Epidermal melanocyte (primary cell): ENCODE measurements around the gene TNRC6C.
"Not testable (repeated sequence)": the region's sequence is repeated elsewhere in the genome, so short reads cannot be mapped to it uniquely, and the experiment has no call there.

Experiments used
- DNase-seq: peaks from one replicate; pipeline ENCODE4 v3.0.0; 2011; ENCODE audit warnings: low spot score; ENCODE audit not compliant: insufficient read length

The TNRC6C gene

DNA sequence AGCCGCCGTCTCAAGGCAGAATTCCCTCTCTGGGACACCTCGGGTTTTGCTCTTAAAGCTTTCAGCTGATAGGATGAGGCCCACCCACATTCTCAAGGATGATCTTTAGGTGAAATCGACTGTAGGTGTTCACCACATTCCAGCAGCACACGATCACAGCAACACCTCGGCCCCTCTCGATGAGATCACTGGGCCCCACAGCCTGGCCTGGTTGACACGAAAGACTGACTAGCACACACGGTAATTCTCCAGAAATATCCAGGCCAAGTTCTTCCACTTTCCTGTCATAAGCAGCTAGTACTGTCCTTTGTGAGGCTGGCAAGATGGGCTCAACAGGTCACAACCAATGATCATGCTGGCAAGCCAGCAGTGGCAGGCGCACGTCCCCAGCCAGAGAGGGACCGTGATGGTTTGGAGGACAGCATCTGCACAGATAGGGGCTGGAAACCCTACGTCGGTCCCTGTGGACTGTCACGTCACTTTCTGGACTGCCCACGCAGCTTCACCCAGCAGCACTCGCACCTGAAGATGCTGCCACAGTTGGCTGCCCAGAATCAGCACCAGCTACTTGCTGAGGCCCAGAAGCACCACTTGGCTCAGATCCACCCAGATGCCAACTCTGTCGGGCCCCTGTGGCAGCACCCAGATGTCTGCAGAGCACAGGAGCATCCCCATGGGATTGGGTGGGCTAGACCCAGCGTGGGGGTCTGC is 152.7 kb downstream of the TNRC6C start:
- DNase-seq, result no peak

DNA sequence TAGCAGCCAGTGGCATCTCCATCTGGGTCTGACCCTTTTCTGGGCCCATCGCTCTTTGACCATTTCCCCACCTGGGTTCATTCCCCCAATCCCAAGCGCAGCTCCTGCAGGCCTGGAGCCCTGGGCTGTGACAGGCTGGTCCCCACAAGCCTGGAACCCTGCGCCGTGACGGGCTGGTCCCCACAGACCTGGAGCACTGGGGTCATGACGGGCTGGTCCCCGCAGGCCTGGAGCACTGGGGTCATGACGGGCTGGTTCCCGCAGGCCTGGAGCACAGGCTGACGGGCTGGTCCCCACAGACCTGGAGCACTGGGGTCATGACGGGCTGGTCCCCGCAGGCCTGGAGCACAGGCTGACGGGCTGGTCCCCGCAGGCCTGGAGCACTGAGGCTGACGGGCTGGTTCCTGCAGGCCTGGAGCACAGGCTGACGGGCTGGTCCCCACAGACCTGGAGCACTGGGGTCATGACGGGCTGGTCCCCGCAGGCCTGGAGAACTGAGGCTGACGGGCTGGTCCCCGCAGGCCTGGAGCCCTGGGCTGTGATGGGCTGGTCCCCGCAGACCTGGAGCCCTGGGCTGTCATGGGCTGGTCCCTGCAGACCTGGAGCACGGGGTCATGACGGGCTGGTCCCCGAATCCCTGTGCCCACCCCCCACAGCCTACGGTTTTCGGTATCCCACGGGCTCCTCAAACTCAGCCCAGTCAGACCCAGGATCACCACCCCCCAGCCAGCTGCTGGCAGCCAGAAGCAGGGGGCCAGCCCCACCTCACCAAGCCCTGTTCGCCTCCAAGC is 153.4 kb downstream of the TNRC6C start:
- no peak for DNase-seq

DNA sequence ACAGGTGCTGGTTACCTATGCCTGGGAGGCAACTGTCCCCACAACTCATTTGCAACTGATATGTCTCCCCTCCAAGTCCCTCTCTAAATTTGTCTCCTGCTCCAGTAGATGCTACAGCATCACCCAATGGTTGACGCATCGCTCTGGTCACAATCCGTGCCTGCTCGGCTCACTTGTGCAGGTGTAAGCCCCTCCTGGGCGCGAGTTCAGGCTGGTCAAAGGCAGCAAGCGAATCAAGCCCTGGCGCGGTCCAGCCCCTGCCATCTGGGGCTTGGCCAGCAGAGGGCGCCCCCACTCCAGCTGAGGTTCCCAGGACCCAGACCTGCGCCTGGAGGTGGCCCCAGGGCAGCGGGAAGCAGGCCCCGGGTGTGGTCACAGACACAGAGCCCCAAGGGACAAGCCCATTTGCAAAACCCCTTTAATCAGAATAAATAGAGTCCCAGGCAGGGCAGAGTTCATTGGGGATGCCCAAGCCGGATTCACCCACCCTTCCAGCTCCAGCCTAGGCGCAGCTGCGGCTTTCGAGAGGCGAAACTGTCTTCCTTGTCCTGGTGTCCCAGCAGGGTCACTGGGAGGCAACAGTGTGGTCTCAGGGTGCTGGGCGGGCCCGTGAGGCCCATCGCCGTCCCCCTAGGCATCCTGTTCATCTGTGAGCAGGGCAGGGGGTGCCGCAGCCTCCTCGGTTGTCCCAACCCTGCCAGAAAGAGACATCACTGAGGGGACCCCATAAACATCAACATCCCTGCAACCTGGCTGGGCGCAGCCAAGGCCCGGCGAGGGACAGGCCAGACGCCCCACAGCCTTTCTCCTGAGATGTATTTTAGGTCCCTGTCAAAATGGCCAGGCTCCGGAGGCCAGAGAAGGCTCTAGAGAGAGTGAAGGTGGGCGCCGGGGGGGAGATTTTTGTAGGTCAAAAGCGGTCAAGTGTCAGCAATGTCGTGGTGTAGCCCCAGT is 154.3 kb downstream of the TNRC6C start:
- DNase-seq, result peak; percentile 91

DNA sequence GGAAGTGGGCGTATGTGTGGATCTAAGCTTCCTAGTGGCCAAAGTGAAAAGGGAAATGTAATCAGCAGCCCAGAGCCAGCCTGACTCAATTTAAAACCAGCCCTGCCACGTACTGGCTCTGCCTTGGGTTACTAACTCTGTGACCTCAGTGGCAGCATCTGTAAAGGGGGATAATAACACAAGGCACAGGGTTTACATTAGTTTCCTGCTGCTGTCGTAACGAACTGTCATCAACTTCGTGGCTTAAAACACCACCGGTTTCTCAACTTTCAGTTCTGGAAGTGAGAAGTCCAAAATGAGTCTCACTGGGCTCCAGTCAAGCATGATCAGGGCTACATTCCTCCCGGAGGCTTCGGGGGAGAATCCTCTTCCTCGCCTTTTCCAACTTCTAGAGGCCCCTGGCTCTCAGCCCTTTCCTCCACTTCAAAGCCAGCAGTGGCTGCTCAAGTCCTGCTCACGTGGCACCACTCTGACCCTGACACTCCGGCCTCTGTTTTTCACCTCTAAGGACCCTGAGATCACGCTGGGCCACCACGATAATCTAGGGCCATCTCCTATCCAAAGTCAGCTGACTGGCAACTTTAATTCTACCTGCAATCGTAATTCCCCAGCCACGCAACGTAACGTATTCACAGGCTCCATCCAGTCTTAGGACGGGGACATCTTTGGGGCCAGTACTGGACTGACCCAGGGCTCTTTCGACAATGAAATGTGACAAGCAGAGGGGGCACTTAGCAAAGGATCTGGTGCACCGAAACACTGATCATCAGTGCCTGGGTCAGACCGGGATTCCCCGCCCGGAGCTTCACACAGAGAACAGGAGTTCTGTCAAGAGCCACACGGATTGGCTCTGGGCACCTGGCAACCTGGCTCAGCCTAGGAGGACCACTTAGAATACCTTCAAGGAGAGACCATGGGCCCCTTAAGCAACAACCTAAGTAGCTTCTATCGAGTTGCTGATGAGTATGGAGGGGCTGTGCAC is 155.6 kb downstream of the TNRC6C start:
- DNase-seq, result no peak

DNA sequence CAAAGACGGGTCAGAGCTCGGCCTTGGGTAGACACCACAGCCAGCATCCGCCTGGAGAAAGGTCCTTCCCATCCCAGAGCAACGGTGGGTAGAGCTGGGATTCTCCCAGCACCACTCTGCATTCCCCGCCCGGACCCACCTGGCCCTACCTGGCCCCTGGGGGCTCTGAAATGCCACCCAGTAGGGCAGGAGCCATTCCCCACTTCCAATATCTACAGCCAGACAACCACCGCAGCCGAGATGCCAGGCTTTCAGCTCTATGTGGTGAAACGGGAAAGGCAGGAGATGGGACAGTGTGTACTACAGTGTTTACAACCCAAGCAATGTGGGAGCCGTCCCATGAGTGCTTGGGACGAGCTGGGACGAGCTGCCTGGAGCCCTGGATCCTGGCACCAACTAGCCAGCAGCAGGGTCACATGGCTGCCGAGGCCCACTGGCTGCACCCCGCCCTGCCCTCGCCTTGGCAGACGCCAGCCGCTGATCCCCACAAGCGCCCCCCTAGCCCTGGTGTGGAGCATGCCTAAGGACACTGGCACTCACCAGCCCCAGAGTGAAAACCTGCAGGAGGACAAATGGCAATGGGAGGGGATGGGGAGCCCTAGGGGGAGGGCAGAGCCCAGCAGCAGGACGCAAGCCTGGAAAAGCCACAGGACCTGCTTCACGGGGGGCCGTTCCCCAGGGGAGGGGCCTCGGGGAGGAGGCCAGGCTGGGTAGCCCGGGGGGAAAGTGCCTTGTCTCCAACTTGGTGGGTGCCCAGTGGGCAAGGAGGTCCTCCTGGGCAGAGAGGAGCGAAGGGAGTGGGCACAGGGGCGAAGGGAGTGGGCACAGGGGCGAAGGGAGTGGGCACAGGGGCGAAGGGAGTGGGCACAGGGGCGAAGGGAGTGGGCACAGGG is 156.6 kb downstream of the TNRC6C start:
- no peak for DNase-seq

DNA sequence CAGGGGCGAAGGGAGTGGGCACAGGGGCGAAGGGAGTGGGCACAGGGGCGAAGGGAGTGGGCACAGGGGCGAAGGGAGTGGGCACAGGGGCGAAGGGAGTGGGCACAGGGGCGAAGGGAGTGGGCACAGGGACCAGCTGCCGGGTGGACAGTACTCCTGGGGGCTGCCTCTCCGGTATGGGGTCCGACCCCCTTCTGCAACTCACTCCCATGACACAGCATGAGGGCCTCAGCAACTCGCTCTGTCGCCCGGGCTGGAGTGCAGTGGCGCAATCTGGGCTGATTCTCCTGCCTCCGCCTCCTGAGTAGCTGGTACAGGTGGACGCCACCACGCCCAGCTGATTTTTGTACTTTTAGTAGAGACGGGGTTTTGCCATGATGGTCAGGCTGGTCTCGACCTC is 157.3 kb downstream of the TNRC6C start:
- not testable (repeated sequence) for DNase-seq

DNA sequence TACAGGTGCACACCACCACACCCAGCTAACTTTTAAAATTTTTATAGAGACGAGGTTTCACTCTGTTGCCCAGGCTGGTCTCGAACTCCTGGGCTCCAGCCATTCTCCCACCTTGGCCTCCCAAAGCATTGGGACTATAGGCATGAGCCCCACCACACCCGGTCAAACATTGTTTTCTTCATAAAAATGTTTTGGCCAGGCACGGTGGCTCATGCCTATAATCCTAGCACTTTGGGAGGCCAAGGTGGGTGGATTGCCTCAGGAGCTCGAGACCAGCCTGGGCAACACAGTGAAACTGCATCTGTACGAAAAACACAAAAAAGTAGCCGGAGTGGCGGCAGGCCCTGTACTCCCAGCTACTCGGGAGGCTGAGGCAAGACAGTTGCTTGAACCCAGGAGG is 157.9 kb downstream of the TNRC6C start:
- DNase-seq, result no peak

DNA sequence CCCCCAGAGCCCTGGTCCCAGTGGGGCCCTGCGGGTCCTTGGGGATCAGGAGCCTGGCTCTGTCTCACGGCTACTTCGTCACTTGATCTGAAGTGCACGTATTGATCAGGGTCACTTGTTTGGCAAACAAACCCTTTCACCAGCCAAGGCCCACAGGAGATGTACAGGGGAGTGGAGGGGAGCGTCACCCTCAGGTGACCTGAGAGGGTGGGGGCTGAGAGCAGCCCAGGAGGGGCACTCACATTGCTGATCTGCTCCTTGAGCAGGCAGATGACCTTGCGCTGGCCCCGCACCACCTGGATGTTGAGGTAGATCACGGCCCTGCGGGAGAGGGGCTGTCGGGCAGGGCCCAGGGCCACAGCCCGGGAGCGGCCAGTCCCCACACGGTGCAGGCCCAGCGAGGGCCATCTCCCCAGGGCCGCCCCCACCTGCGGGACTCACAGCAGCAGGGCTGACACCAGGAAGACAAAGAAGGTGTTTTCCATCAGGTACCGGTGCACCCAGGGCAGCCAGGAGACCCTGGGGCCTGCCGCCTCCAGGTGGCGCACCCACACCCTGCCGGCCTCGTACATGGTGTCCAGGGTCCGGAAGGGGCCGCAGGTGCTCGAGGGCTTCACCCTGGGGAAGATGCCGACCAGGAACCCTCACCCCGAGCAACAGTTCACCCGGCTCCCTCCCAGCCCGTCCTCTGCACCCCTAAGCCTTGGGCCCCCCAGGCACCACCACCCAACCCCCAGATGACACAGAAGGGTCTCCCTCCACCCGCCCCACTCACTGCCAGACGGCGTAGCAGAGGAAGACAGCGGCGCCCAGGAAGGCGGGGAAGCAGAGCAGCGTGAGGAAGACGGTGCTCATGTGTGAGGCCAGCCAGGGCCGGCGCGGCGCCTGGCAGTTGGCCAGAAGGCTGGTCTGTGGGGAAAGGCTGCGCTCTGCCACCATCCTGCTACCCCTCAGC is 158.8 kb downstream of the TNRC6C start:
- no peak for DNase-seq

DNA sequence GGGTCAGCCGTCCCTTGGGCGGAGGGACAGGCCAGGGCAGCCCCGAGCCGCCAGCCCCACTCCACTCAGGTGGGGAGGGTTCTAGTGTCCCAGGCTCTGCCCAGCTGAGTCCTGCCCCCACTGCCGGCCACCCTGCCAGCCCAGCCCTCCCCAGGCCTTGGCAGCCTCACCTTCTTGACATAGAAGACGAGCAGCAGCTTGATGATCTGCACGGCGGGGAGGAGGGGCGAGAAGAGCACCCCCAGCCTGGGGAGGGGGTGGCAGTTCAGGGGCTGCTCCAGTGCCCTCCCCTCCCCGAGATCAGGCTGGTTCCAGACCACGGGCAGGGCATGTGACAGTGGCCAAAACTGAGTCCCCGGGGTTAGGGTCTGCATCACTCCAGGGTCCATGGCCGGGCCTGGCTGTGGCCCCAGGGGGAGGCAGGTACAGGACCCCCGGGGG is 160.3 kb downstream of the TNRC6C start:
- no peak for DNase-seq

DNA sequence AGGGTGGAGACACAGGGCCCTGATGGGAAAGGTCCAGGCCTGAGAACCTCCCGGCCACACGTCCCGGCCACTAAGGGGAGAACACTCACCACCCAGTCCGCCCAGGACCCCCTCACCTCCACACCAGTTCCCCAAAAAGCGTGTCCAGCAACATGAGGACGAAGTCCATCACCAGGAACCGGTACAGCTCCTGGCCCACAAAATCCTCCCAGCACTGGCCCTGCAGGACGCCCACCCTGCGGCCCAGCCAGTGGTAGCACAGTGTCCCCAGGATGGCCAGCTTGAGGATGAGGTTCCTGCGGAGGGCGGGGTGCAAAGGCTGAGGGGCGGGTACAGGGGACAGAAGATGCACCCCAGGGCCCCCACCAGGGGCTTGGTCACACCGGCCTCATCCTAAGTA is 162.0 kb downstream of the TNRC6C start:
- no peak for DNase-seq

DNA sequence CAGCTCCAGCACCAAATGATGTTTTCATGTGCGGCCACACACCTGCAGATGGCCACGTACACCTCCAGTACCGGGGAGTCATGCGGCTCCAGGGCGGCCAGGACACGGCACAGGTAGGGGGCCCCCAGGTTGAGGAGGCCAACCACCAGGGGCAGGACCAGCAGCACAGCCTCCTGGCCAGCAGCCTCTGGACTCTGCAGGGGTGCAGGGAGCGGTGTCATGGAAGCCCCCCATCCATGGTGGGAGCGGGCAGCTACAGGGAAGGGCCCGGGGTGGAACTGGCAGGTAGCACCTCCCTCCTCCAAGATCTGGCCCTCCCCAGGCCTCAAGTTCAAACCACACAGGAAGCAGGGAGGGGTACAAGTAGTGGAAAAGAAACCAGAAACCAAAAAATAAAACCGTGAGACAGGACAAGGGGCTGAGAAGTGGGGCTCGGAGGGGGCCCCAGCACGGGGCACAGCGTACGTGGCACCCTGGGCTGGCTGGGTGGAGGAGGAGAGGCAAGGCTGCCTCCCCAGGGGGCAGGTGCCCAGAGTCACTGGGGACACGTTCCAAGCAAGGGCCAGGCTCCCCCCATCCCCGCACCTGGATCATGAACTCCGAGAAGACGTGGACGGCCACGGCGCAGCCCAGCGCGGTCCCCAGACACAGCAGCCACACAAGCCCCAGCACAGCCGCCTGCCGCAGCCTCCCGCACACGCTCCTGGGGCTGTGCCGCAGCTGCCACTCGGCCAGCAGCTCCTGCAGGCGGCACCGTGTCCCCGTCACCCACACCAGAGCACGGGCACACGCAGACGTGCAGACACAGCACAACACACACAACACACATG is 162.7 kb downstream of the TNRC6C start:
- DNase-seq, result no peak

DNA sequence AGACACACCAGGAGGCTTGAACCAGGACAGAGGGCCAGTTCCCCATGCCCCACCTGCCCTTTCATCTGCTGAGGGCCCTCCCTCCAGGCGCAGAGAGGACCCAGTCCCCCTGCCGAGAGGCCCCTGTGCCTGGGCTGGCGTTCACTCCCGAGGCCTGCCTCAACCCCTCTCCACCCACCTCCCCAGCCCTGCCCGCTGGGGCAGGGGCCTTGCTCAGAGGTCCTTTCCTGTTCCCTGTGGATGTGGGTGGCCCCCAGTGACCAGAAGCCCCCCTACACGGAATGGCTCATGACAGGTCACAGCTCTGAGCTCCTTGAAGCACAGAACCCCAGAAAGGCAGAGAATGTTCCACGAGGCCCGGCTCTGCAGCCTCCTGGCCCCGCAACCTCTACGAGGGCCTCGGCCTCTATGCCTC is 163.3 kb downstream of the TNRC6C start:
- no peak for DNase-seq

DNA sequence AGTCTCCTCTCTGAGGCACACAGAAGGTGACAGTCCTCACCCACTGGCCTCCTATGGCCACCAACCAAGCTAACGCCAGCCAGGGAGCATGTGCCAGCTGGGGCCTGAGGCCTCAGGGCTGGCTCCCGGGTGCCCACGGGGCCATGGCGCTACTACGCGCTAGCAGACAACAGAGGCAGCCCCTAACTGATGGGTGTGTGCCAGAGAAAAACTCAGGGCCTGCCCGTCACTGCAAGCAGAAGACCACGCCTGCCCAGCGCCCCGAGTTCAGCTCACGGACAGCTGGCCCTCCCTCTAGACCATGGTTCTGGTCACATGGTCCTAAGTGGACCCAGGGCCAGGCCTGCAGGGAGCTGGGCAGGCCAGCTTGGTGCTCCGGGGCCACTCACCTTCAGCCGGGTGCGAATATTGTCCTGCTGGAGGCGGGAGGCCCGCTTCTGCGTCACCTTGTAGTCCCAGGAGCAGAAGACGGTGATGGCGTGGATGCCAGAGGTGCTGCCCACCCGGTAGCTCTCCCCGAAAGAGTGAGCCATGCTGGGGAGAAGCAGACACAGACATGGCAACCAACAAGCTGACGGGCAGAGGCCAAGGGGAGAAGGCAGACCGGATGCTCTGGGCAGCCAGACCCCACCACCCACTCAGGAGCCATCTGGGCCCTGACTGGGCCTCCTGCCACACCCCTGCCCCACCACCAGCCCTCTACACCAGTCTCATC is 163.9 kb downstream of the TNRC6C start:
- DNase-seq, result no peak

DNA sequence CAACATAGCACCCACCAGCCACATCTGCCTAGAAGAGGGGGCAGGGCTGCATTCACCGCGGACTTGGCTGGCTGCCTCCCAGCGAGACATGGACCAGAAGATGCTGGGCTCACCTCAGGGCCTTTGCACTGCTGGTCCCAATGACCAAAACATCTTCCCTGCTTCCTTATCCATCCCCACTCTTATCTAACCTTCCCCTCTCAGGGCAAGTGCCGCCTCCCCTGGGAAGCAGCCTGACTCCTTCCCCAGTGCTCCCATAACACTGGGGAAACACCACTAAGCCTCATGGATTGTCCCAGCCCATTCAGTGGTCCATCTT is 164.4 kb downstream of the TNRC6C start:
- no peak for DNase-seq

DNA sequence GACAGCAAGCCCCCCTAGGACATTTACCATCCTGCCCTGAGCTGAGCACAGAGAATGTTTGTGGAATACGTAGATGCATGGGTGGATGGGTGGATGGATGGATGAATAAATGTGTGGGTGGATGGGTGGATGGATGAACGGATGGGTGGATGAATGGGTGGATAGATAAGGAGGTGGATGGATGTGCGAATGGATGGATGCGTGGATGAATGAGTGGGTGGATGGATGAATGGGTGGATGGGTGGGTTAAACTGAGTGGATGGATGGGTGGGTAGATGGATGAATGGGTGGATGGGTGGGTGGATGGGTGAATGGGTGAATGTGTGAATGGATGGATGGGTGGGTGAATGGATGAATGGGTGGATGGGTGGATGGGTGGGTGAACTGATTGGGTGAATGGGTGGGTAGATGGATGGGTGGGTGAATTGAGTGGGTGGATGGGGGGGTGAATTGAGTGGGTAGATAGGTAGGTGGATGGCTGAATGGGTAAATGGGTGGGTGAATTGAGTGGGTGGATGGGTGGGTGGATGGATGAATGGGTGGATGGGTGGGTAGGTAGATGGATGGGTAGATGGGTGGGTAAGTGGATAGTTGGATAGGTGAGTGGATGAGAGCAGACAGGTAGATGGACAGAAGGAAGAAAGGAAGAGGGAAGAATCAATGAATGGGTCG is 164.9 kb downstream of the TNRC6C start:
- DNase-seq, result no peak

DNA sequence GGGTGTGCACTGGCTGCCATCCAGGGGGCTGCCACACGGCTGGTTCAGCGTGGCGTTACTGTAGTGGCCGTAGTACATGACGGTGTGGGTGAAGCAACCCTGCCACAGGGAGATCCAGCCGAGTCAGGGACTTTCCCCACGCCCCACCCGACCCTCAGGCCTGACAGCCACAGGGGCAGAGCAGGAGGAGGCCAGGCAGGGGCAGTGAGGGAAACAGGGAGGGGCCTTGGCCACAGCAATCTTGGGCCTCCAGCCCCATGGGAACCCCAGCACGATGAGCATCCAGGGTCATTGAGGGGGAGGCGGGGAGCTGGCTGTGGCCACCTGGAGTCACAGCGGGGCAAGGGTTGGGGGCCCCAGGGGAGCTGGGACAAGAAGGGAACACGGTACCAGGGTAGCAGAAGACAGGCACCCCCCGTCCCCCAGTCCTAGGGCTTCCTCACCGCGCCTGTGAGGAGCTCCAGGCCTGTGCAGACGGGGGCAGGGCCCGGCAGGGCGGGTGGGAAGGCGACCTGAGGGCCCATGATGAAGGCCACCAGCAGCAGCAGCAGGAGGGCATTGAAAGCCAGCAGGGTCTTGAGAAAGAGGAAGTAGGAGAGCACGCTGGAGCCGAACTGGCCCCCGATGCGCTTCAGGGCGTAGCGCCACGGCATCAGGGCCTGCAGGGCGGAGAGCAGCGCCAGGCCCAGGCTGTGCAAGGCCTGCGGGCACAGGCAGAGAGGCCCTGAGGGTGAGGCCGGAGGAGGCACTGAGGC is 165.8 kb downstream of the TNRC6C start:
- no peak for DNase-seq
